B cell (primary cell): Measurements from ENCODE around the gene MTIF2. TPM values are rescaled to one million over a fixed set of nuclear protein-coding genes. Genes with fewer than 3 reads are reported as not detected.

Source experiments
- ATAC-seq: fragments of 200-7000 bp; cut with Tn5 transposase; one replicate; pipeline ENCODE4 v1.10.0; 2021; ENCODE audit warnings: low read depth, mild to moderate bottlenecking, moderate number of reproducible peaks, moderate library complexity
- CTCF ChIA-PET: fragments of 350-600 bp; sonication (Branson Sonifier 250); formaldehyde crosslinking; loops from one replicate; lab custom pipeline; 2021; ENCODE audit warnings: antibody characterized with exemption, inconsistent platforms; lab: Charles Lee
- POLR2A ChIA-PET: fragments of 350-600 bp; sonication (Branson Sonifier 250); formaldehyde crosslinking; loops from one replicate; lab custom pipeline; 2021; ENCODE audit warnings: antibody characterized with exemption; lab: Charles Lee
- DNase-seq: peaks from one replicate; pipeline ENCODE4 v3.0.0; 2013
- H2AFZ ChIP-seq: 2 replicates; pipeline ENCODE4 v1.6.1; 2012; ENCODE audit warnings: mild to moderate bottlenecking, low read depth, low read length; ENCODE audit not compliant: insufficient read depth, poor library complexity, severe bottlenecking
- H3K27ac ChIP-seq, 2 donors: 1 replicate in 1 of 2; 2 replicates in 1 of 2; pipeline ENCODE4 v1.5.1; 2012 to 2013; ENCODE audit warnings: low read length in 2 of 2, mild to moderate bottlenecking in 2 of 2, moderate library complexity in 1 of 2
- H3K27me3 ChIP-seq, 4 experiments: fragments of 200-600 bp in 1 of 4; sonication (generic) in 1 of 4; replicated peaks in 1 of 4; 1 replicate in 2 of 4; 2 replicates in 2 of 4; pipeline versions ENCODE4 v1.6.1 to v1.7.0; 2013 to 2016; ENCODE audit warnings: low read length in 3 of 4, mild to moderate bottlenecking in 2 of 4, mixed read lengths in 1 of 4, moderate library complexity in 1 of 4; ENCODE audit not compliant: insufficient read depth in 4 of 4, control insufficient read depth in 3 of 4; ENCODE audit errors: control extremely low read depth in 1 of 4
- H3K36me3 ChIP-seq, 2 experiments: replicated peaks in 1 of 2; 1 replicate in 1 of 2; 2 replicates in 1 of 2; pipeline versions ENCODE4 v1.6.1 to v1.7.1; 2013; ENCODE audit warnings: low read length in 1 of 2; ENCODE audit not compliant: insufficient read depth in 2 of 2, control insufficient read depth in 1 of 2; ENCODE audit errors: control extremely low read depth in 1 of 2, extremely low read depth in 1 of 2
- H3K4me1 ChIP-seq, 2 donors: fragments of 200-600 bp in 1 of 2; sonication (generic) in 1 of 2; 1 replicate in 1 of 2; 2 replicates in 1 of 2; pipeline versions ENCODE4 v1.5.1 to v1.6.1; 2013 to 2017; ENCODE audit warnings: low read length in 2 of 2; ENCODE audit not compliant: control insufficient read depth in 2 of 2, insufficient read depth in 2 of 2
- H3K4me2 ChIP-seq: replicated peaks from 2 replicates; pipeline ENCODE3; 2012; ENCODE audit warnings: mild to moderate bottlenecking, low read depth, low read length; ENCODE audit not compliant: poor library complexity, severe bottlenecking
- H3K4me3 ChIP-seq, 5 experiments: fragments of 200-600 bp in 1 of 5; sonication (generic) in 1 of 5; 1 replicate in 3 of 5; 2 replicates in 2 of 5; pipeline versions ENCODE4 v1.5.1 to v1.7.0; 2011 to 2016; ENCODE audit warnings: low read length in 4 of 5, mild to moderate bottlenecking in 4 of 5, low read depth in 2 of 5, control low read depth in 1 of 5, moderate library complexity in 1 of 5; ENCODE audit not compliant: insufficient read depth in 1 of 5; ENCODE audit errors: control extremely low read depth in 1 of 5, extremely low read depth in 1 of 5
- H3K79me2 ChIP-seq: fragments of 200-600 bp; sonication (generic); one replicate; pipeline ENCODE4 v1.6.0; 2016; ENCODE audit warnings: low read length; ENCODE audit not compliant: control insufficient read depth, insufficient read depth
- H3K9ac ChIP-seq: fragments of 200-600 bp; sonication (generic); 2 replicates; pipeline ENCODE4 v1.6.1; 2017; ENCODE audit warnings: mild to moderate bottlenecking, low read length, moderate library complexity
- H3K9me3 ChIP-seq, 3 donors: one replicate each; pipeline versions ENCODE4 v1.6.1 to v1.7.1; 2013; ENCODE audit warnings: low read length in 2 of 3; ENCODE audit not compliant: control insufficient read depth in 2 of 3, insufficient read depth in 1 of 3; ENCODE audit errors: control extremely low read depth in 1 of 3
- H4K20me1 ChIP-seq: 2 replicates; pipeline ENCODE4 v1.6.0; 2012; ENCODE audit warnings: mild to moderate bottlenecking, low read length; ENCODE audit not compliant: insufficient read depth, control insufficient read depth, poor library complexity, severe bottlenecking
- H3K27ac Mint-ChIP-seq: one replicate; pipeline ENCODE4 v1.8.0; 2021; ENCODE audit warnings: mixed read lengths
- H3K27me3 Mint-ChIP-seq: one replicate; pipeline ENCODE4 v1.8.0; 2021; ENCODE audit warnings: mixed read lengths
- H3K4me1 Mint-ChIP-seq: one replicate; pipeline ENCODE4 v1.8.0; 2021; ENCODE audit warnings: mixed read lengths
- H3K4me3 Mint-ChIP-seq: one replicate; pipeline ENCODE4 v1.8.0; 2021; ENCODE audit warnings: mixed read lengths
- H3K9me3 Mint-ChIP-seq: one replicate; pipeline ENCODE4 v1.8.0; 2022; ENCODE audit warnings: mixed read lengths; ENCODE audit not compliant: insufficient read depth
- EZH2 ChIP-seq: IDR thresholded peaks from 2 replicates; pipeline ENCODE4 v1.6.1; 2012; ENCODE audit warnings: borderline replicate concordance, low read depth, mild to moderate bottlenecking, moderate library complexity, low read length; ENCODE audit not compliant: insufficient read depth, poor library complexity, severe bottlenecking
- WGBS: methylation state at CpG from one replicate; pipeline ENCODE4 v1.1.5; 2013; ENCODE audit warnings: missing lambda C conversion rate; ENCODE audit not compliant: insufficient coverage; 5-methylcytosine and 5-hydroxymethylcytosine counted together
- intact Hi-C: fragments of 100-400 bp; cut with micrococcal nuclease; formaldehyde crosslinking; loops from one replicate; pipeline ENCODE4 v1.10.0; 2022
- polyA plus RNA-seq: library from polyadenylated mRNA; depleted of rRNA; stranded (reverse); fragments of >200 nt; gene quantifications from 2 replicates; pipeline ENCODE4 v1.2.3, GENCODE V29; 2012
- total RNA-seq, 2 donors: library from RNA; stranded (reverse); fragments of 120-200 nt in 1 of 2; gene quantifications; 1 replicate in 1 of 2; 2 replicates in 1 of 2; pipeline versions ENCODE4 v1.2.3 to v1.2.4, GENCODE V29; 2013 to 2022
- TF ChIP-seq, protein P1 (sequence below): fragments of 200-600 bp; IDR thresholded peaks from one replicate; pipeline ENCODE4 v1.8.0; 2022; ENCODE audit warnings: antibody characterized with exemption, mild to moderate bottlenecking

Gene MTIF2
- total and polyA plus RNA-seq, 2 donors (not counting 1 experiment from before 2014, with no cell fraction given): 12.9 to 36.7 TPM

DNA sequence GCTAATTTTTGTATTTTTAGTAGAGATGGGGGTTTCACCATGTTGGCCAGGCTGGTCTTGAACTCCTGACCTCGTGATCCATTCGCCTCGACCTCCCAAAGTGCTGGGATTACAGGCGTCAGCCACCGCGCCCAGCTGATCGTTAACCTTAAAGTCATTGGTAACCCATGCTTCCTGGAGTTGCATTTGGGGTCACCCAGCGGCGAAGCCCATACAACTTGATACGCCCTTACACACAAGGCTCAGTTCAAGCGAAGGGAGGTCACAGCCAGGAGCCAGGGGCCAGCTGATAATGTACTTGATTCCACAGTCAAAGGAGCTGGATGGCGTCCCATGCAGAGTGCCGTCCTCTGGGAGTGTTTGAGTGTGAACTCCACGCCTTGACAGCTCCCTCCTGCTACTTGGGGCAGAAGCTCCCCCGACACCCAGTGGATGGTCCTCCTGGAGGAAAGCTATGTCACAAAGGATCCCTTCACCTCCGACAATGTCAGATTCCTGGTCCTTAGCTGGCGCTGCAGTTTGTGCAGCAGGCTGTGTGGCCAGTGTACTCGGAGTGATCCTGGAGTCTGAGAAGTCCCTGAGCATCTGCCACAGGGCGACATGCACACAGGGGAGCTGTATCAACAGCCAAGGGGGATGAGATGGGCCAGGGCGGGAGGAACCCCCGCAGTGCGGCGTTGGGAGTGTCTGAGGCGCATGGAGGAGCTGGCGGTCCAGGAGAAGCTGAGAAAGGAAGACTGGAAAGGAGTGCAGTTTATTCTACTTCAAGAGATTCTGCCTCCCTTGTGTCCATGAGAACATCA, 44.9 kb downstream of the MTIF2 start:
- intact Hi-C loops: loop anchor here (1.0 to 10.0 kb wide), 5 partner anchors 8 to 501 kb away; partner anchors contain the start of genes CLHC1, EML6, MTIF2 and PNPT1
- peaks cover 16 to 24% of the 10 kb centered on the region in 2 donors for H3K4me1 ChIP-seq
- no peak for ATAC-seq
- TF ChIP-seq, protein P1, sequence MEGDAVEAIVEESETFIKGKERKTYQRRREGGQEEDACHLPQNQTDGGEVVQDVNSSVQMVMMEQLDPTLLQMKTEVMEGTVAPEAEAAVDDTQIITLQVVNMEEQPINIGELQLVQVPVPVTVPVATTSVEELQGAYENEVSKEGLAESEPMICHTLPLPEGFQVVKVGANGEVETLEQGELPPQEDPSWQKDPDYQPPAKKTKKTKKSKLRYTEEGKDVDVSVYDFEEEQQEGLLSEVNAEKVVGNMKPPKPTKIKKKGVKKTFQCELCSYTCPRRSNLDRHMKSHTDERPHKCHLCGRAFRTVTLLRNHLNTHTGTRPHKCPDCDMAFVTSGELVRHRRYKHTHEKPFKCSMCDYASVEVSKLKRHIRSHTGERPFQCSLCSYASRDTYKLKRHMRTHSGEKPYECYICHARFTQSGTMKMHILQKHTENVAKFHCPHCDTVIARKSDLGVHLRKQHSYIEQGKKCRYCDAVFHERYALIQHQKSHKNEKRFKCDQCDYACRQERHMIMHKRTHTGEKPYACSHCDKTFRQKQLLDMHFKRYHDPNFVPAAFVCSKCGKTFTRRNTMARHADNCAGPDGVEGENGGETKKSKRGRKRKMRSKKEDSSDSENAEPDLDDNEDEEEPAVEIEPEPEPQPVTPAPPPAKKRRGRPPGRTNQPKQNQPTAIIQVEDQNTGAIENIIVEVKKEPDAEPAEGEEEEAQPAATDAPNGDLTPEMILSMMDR: no peak
- TF ChIP-seq EZH2: no peak
- H3K27ac ChIP-seq: peak overlapping the region; percentile 77 to 86
- H3K9me3 Mint-ChIP-seq: peaks cover 4% of the 10 kb centered on the region
- peak overlapping the region; percentile 83 for H3K9ac ChIP-seq
- H3K4me3 Mint-ChIP-seq: peak overlapping the region; percentile 83
- CTCF ChIA-PET: interaction anchor here (1.3 to 1.6 kb wide), 4 partner anchors 8 to 89 kb away, joined by 3 to 6 read pairs (median 4); partner anchors contain the start of genes CLHC1 and RPS27A
- H3K27me3 ChIP-seq: no peaks in the 10 kb centered on the region
- peak overlapping the region; percentile 90 for H3K27ac Mint-ChIP-seq
- H3K27me3 Mint-ChIP-seq: no peaks in the 10 kb centered on the region
- no peaks in the 10 kb centered on the region for H3K79me2 ChIP-seq
- no peaks in the 10 kb centered on the region for H4K20me1 ChIP-seq
- peaks cover 0 to 11% (median 0%) of the 10 kb centered on the region in 3 donors for H3K9me3 ChIP-seq
- WGBS: 91% methylated on average over 24 of the region's 25 CpGs
- H3K4me3 ChIP-seq: peak overlapping the region in 4 of 5 experiments; percentile 54 to 73 (median 68)
- DNase-seq: peak; percentile 50
- H3K4me2 ChIP-seq: peak overlapping the region; percentile 77
- no peaks in the 10 kb centered on the region for H3K36me3 ChIP-seq
- H2AFZ ChIP-seq: peak overlapping the region; percentile 90
- H3K4me1 Mint-ChIP-seq: peaks cover 26% of the 10 kb centered on the region
- POLR2A ChIA-PET: interaction anchor here (0.6 to 2.7 kb wide), 4 partner anchors 8 to 294 kb away, joined by 4 to 26 read pairs (median 8); partner anchors contain the start of genes CLHC1 and RPS27A

GRCh38 chr2:55213822-55214221, 55.2 kb downstream of the MTIF2 start:
- Histone ChIP-seq H2AFZ (no peak overlapping the region), H3K27ac (no peak overlapping the region), H3K79me2 (no peaks in the 10 kb centered on the region), H3K4me2 (no peak overlapping the region), H3K9ac (no peak overlapping the region), H3K36me3 (no peaks in the 10 kb centered on the region), H3K4me1 (no peaks in the 10 kb centered on the region), H3K9me3 (no peaks in the 10 kb centered on the region), H4K20me1 (no peaks in the 10 kb centered on the region), H3K27me3 (no peaks in the 10 kb centered on the region), H3K4me3 (no peak overlapping the region)
- DNase-seq: no peak
- TF ChIP-seq, protein P1: no peak
- TF ChIP-seq EZH2: no peak
- Mint-ChIP-seq H3K27me3 (no peaks in the 10 kb centered on the region), H3K9me3 (no peaks in the 10 kb centered on the region), H3K4me3 (no peak overlapping the region), H3K27ac (no peak overlapping the region), H3K4me1 (no peaks in the 10 kb centered on the region)
- intact Hi-C loops: no loop called here
- CTCF ChIA-PET: no interaction called here
- POLR2A ChIA-PET: no interaction called here
- no peak for ATAC-seq
